IMR-90 (cell line): ENCODE measurements around the gene PDX1. TPM values are rescaled to one million over a fixed set of nuclear protein-coding genes. Genes with fewer than 3 reads are reported as not detected.

Experiments used
- ATAC-seq: fragments of 200-7000 bp; cut with Tn5 transposase; 2 replicates; pipeline ENCODE4 v1.9.1; 2020; ENCODE audit warnings: low read depth, mild to moderate bottlenecking, moderate library complexity
- BruUV-seq: library from RNA; stranded (reverse); fragments of 400-500 nt; replicated peaks from 2 replicates; lab custom pipeline; 2021; lab: Mats Ljungman, UMichigan
- CTCF ChIA-PET: fragments of 300-600 bp; formaldehyde crosslinking; extraction: SDS; loops from one replicate; lab custom pipeline; 2021; ENCODE audit warnings: antibody characterized with exemption; lab: Yijun Ruan, JAX
- POLR2A ChIA-PET: fragments of 300-600 bp; sonication (Branson Sonifier 250); formaldehyde crosslinking; loops from one replicate; lab custom pipeline; 2022; ENCODE audit warnings: antibody characterized with exemption; ENCODE audit not compliant: unreplicated experiment; lab: Charles Lee
- DNase-seq: peaks from one replicate; pipeline ENCODE4 v3.0.0; 2013
- H2AFZ ChIP-seq: replicated peaks from 2 replicates; pipeline ENCODE3; 2013; ENCODE audit warnings: low read length, mild to moderate bottlenecking; ENCODE audit not compliant: poor library complexity
- H2AK5ac ChIP-seq: 2 replicates; pipeline ENCODE4 v1.6.1; 2013; ENCODE audit warnings: low read depth, low read length, inconsistent platforms
- H2AK9ac ChIP-seq: replicated peaks from 2 replicates; pipeline ENCODE3; 2013; ENCODE audit warnings: mild to moderate bottlenecking, low read depth, low read length, moderate library complexity; ENCODE audit not compliant: poor library complexity
- H2BK120ac ChIP-seq: 2 replicates; pipeline ENCODE4 v1.6.1; 2013; ENCODE audit warnings: low read depth, low read length, inconsistent platforms
- H2BK15ac ChIP-seq: 3 replicates; pipeline ENCODE4 v1.6.1; 2013; ENCODE audit warnings: low read depth, low read length, inconsistent platforms
- H2BK20ac ChIP-seq: 2 replicates; pipeline ENCODE4 v1.6.1; 2013; ENCODE audit warnings: low read depth, mild to moderate bottlenecking, inconsistent platforms, low read length, moderate library complexity
- H2BK5ac ChIP-seq: 2 replicates; pipeline ENCODE4 v1.6.1; 2013; ENCODE audit warnings: mild to moderate bottlenecking, low read depth, low read length, inconsistent platforms; ENCODE audit not compliant: poor library complexity, severe bottlenecking
- H3K14ac ChIP-seq: replicated peaks from 2 replicates; pipeline ENCODE4 v1.6.1; 2013; ENCODE audit warnings: low read depth, low read length, inconsistent platforms
- H3K18ac ChIP-seq: 2 replicates; pipeline ENCODE4 v1.6.1; 2013; ENCODE audit warnings: low read depth, low read length, control low read depth
- H3K23ac ChIP-seq: 2 replicates; pipeline ENCODE4 v1.6.1; 2013; ENCODE audit warnings: low read depth, low read length, inconsistent platforms
- H3K27ac ChIP-seq: 2 replicates; pipeline ENCODE4 v1.5.1; 2013; ENCODE audit warnings: mild to moderate bottlenecking, control low read depth, low read length; ENCODE audit not compliant: insufficient read depth
- H3K27me3 ChIP-seq: 2 replicates; pipeline ENCODE4 v1.6.1; 2013; ENCODE audit warnings: low read length; ENCODE audit not compliant: control insufficient read depth, insufficient read depth
- H3K36me3 ChIP-seq: 2 replicates; pipeline ENCODE4 v1.6.1; 2013; ENCODE audit warnings: low read length, mixed read lengths; ENCODE audit not compliant: control insufficient read depth, insufficient read depth
- H3K4ac ChIP-seq: 2 replicates; pipeline ENCODE4 v1.6.1; 2013; ENCODE audit warnings: low read depth, low read length, inconsistent platforms
- H3K4me1 ChIP-seq: 2 replicates; pipeline ENCODE4 v1.6.1; 2013; ENCODE audit warnings: low read length, mixed read lengths; ENCODE audit not compliant: control insufficient read depth, insufficient read depth
- H3K4me2 ChIP-seq: 2 replicates; pipeline ENCODE4 v1.6.1; 2013; ENCODE audit warnings: low read depth, mild to moderate bottlenecking, control low read depth, low read length, moderate library complexity
- H3K4me3 ChIP-seq: 2 replicates; pipeline ENCODE4 v1.5.1; 2013; ENCODE audit warnings: low read depth, mild to moderate bottlenecking, control low read depth, low read length, moderate library complexity; ENCODE audit not compliant: insufficient read depth
- H3K56ac ChIP-seq: 2 replicates; pipeline ENCODE4 v1.6.1; 2013; ENCODE audit warnings: low read length, inconsistent platforms; ENCODE audit not compliant: insufficient read depth; ENCODE audit errors: extremely low read depth
- H3K79me1 ChIP-seq, 2 experiments: 2 replicates each; pipeline ENCODE4 v1.6.1; 2013; ENCODE audit warnings: low read length in 2 of 2, inconsistent platforms in 1 of 2, low read depth in 1 of 2
- H3K9ac ChIP-seq: 2 replicates; pipeline ENCODE4 v1.6.1; 2013; ENCODE audit warnings: low read depth, low read length, control low read depth
- H3K9me1 ChIP-seq: 2 replicates; pipeline ENCODE4 v1.6.1; 2013; ENCODE audit warnings: low read length, inconsistent platforms; ENCODE audit not compliant: insufficient read depth
- H3K9me3 ChIP-seq: 2 replicates; pipeline ENCODE4 v1.6.1; 2013; ENCODE audit warnings: low read length; ENCODE audit not compliant: control insufficient read depth, insufficient read depth
- H4K20me1 ChIP-seq: 2 replicates; pipeline ENCODE4 v1.6.1; 2013; ENCODE audit warnings: low read length, inconsistent platforms; ENCODE audit not compliant: insufficient read depth
- H4K5ac ChIP-seq: 2 replicates; pipeline ENCODE4 v1.6.1; 2013; ENCODE audit warnings: mild to moderate bottlenecking, low read depth, low read length, control low read depth
- H4K8ac ChIP-seq, 2 experiments: 2 replicates each; pipeline ENCODE4 v1.6.1; 2013; ENCODE audit warnings: low read depth in 2 of 2, low read length in 2 of 2, control low read depth in 1 of 2, inconsistent platforms in 1 of 2
- H4K91ac ChIP-seq: 2 replicates; pipeline ENCODE4 v1.6.1; 2013; ENCODE audit warnings: low read depth, low read length, inconsistent platforms; ENCODE audit not compliant: insufficient read depth
- BHLHE40 ChIP-seq: fragments of 150-350 bp; IDR thresholded peaks from 2 replicates; pipeline ENCODE4 v1.6.1; 2016; ENCODE audit warnings: mild to moderate bottlenecking, low read depth, low read length
- CHD1 ChIP-seq: IDR thresholded peaks from 2 replicates; pipeline ENCODE4 v1.6.1; 2012; ENCODE audit warnings: low read depth, low read length, improper control_type of control experiment
- CTCF ChIP-seq: conservative IDR thresholded peaks from 2 replicates; pipeline ENCODE4 v1.5.1; 2012; ENCODE audit warnings: mild to moderate bottlenecking, low read depth, low read length, improper control_type of control experiment
- ELK1 ChIP-seq: fragments of 150-350 bp; IDR thresholded peaks from 2 replicates; pipeline ENCODE4 v1.6.1; 2016; ENCODE audit warnings: low read depth, mild to moderate bottlenecking, low read length, moderate library complexity, borderline replicate concordance
- FOS ChIP-seq: fragments of 150-350 bp; IDR thresholded peaks from 2 replicates; pipeline ENCODE4 v1.6.1; 2016; ENCODE audit warnings: low read depth, low read length
- MAFK ChIP-seq: IDR thresholded peaks from 2 replicates; pipeline ENCODE4 v1.6.1; 2012; ENCODE audit warnings: low read depth, low read length, improper control_type of control experiment
- MAZ ChIP-seq: IDR thresholded peaks from 2 replicates; pipeline ENCODE4 v1.6.1; 2012; ENCODE audit warnings: low read depth, mild to moderate bottlenecking, low read length, improper control_type of control experiment, moderate library complexity, borderline replicate concordance
- MXI1 ChIP-seq: IDR thresholded peaks from 2 replicates; pipeline ENCODE4 v1.6.1; 2012; ENCODE audit warnings: low read depth, mild to moderate bottlenecking, low read length, moderate library complexity, borderline replicate concordance
- NFE2L2 ChIP-seq: fragments of 150-350 bp; IDR thresholded peaks from 2 replicates; pipeline ENCODE4 v1.6.1; 2016; ENCODE audit warnings: low read depth, mild to moderate bottlenecking, low read length
- POLR2A ChIP-seq: IDR thresholded peaks from 2 replicates; pipeline ENCODE4 v1.6.1; 2012; ENCODE audit warnings: mild to moderate bottlenecking, low read depth, low read length
- RAD21 ChIP-seq: IDR thresholded peaks from 2 replicates; pipeline ENCODE4 v1.6.1; 2012; ENCODE audit warnings: low read length, improper control_type of control experiment
- RCOR1 ChIP-seq: IDR thresholded peaks from 2 replicates; pipeline ENCODE4 v1.6.1; 2012; ENCODE audit warnings: mild to moderate bottlenecking, low read length, improper control_type of control experiment; ENCODE audit not compliant: insufficient replicate concordance
- RFX5 ChIP-seq: IDR thresholded peaks from 2 replicates; pipeline ENCODE4 v1.8.0; 2012; ENCODE audit warnings: low read depth, mild to moderate bottlenecking, low read length, moderate library complexity
- SMC3 ChIP-seq: fragments of 150-350 bp; IDR thresholded peaks from 2 replicates; pipeline ENCODE4 v1.6.1; 2016; ENCODE audit warnings: low read depth, mild to moderate bottlenecking, antibody characterized with exemption, low read length, moderate library complexity
- USF2 ChIP-seq: fragments of 150-350 bp; IDR thresholded peaks from 2 replicates; pipeline ENCODE4 v1.6.1; 2017; ENCODE audit warnings: mild to moderate bottlenecking, antibody characterized with exemption, low read length, low read depth
- WGBS, 2 experiments: methylation state at CpG; one replicate each; pipeline versions ENCODE4 v1.1.5 to v1.1.7; 2013; ENCODE audit warnings: missing lambda C conversion rate in 2 of 2; ENCODE audit not compliant: insufficient read length in 1 of 2; ENCODE audit errors: extremely low coverage in 2 of 2; 5-methylcytosine and 5-hydroxymethylcytosine counted together
- dilution Hi-C: fragments of 300-500 bp; cut with HindIII; formaldehyde crosslinking; loops from one replicate; pipeline ENCODE4 v1.14.3; 2018; ENCODE audit warnings: low sequenced_read_pairs; ENCODE audit not compliant: unreplicated experiment
- in situ Hi-C: fragments of 300-500 bp; cut with MboI; formaldehyde crosslinking; loops from 3 replicates; pipeline ENCODE4 v1.14.3; 2019; ENCODE audit warnings: low sequenced_read_pairs, inconsistent platforms, mixed read lengths
- intact Hi-C: fragments of 100-400 bp; cut with micrococcal nuclease; formaldehyde crosslinking; loops from 2 replicates; pipeline ENCODE4 v1.10.0; 2022
- polyA plus RNA-seq, 3 experiments: library from polyadenylated mRNA; depleted of rRNA; stranded (reverse); fragments of >200 nt; gene quantifications; 2 replicates each; pipeline ENCODE4 v1.2.3, GENCODE V29; 2012; ENCODE audit warnings: low replicate concordance in 1 of 3
- total RNA-seq: library from RNA; depleted of rRNA; stranded (reverse); fragments of >200 nt; gene quantifications from 2 replicates; pipeline ENCODE4 v1.2.3, GENCODE V29; 2012

PDX1 gene
- total and polyA plus RNA-seq, 2 of the 4 experiments (the other 2 are of a cell fraction): not detected

GRCh38 chr13:27927444-27928352 lies 7.9 kb downstream of the PDX1 start:
- ChIA-PET CTCF (interaction anchor here (1.3 kb wide), 1 partner anchor 26 kb away, joined by 3 read pairs; no protein-coding TSS in a partner anchor), POLR2A (no interaction called here)
- no peaks in the 10 kb centered on the region for H4K20me1 ChIP-seq
- BruUV-seq: no TSS peak
- H4K91ac ChIP-seq: no peak overlapping the region
- DNase-seq: no peak
- peaks cover 83% of the 10 kb centered on the region for H3K27me3 ChIP-seq
- H4K5ac ChIP-seq: no peak overlapping the region
- peaks cover 4% of the 10 kb centered on the region for H3K9me3 ChIP-seq
- no peak overlapping the region for H2BK20ac ChIP-seq
- H3K36me3 ChIP-seq: no peaks in the 10 kb centered on the region
- whole genome bisulfite sequencing, 2 experiments: 0% methylated on average over 3 of the region's 53 CpGs; no CpG with 5 or more reads in 1 of the 2 experiments
- dilution Hi-C loops (no loop called here), intact Hi-C loops (no loop called here), in situ Hi-C loops (no loop called here)
- H3K79me1 ChIP-seq: no peaks in the 10 kb centered on the region
- H3K23ac ChIP-seq: no peak overlapping the region
- no peak overlapping the region for H3K9ac ChIP-seq
- H3K4ac ChIP-seq: no peak overlapping the region
- no peak overlapping the region for H3K56ac ChIP-seq
- no peak overlapping the region for H3K4me2 ChIP-seq
- H3K18ac ChIP-seq: no peak overlapping the region
- no peak overlapping the region for H2AK5ac ChIP-seq
- H2BK15ac ChIP-seq: no peak overlapping the region
- no peak overlapping the region for H2AFZ ChIP-seq
- H3K4me1 ChIP-seq: no peaks in the 10 kb centered on the region
- no peak overlapping the region for H3K4me3 ChIP-seq
- H3K9me1 ChIP-seq: no peaks in the 10 kb centered on the region
- ATAC-seq: no peak
- no peak overlapping the region for H4K8ac ChIP-seq
- no peak overlapping the region for H3K14ac ChIP-seq
- H2AK9ac ChIP-seq: no peak overlapping the region
- H2BK120ac ChIP-seq: no peak overlapping the region
- no peak overlapping the region for H2BK5ac ChIP-seq
- no peak overlapping the region for H3K27ac ChIP-seq
- no peak for TF ChIP-seq RCOR1
- TF ChIP-seq MAZ: no peak
- no peak for TF ChIP-seq MAFK
- TF ChIP-seq MXI1: no peak
- no peak for TF ChIP-seq USF2
- TF ChIP-seq POLR2A: no peak
- TF ChIP-seq BHLHE40: no peak
- no peak for TF ChIP-seq RFX5
- TF ChIP-seq ELK1: no peak
- TF ChIP-seq CTCF: no peak
- TF ChIP-seq RAD21: no peak
- no peak for TF ChIP-seq NFE2L2
- TF ChIP-seq CHD1: no peak
- no peak for TF ChIP-seq FOS
- no peak for TF ChIP-seq SMC3
